ENCODE data around the gene MB. TPM values are rescaled to one million over a fixed set of nuclear protein-coding genes. Genes with fewer than 3 reads are reported as not detected.
"Not testable (repeated sequence)": the region's sequence is repeated elsewhere in the genome, so short reads cannot be mapped to it uniquely, and the experiment has no call there.

The MB gene
- 3.4 TPM for total RNA-seq

- no peak for DNase-seq (ENCODE audit: low spot score)
Observed at GRCh38 chr22:35617137-35617755, at the start of gene MB. Gene MB (minus strand): TSS chr22:35617329. CDS start chr22:35617257, 72 bp downstream.

GRCh38 chr22:35666699-35667098 is 49.6 kb upstream of the MB start:
- DNase-seq (ENCODE audit: low spot score): not testable (repeated sequence)

- DNase-seq (ENCODE audit: low spot score): no peak
Observed at GRCh38 chr22:35664955-35665587, 47.9 kb upstream of the MB start.

- no peak for DNase-seq (ENCODE audit: low spot score)
Observed at GRCh38 chr22:35663371-35663770, 46.2 kb upstream of the MB start.

- no peak for DNase-seq (ENCODE audit: low spot score)
Observed at GRCh38 chr22:35662914-35663313, 45.8 kb upstream of the MB start.

- no peak for DNase-seq (ENCODE audit: low spot score)
Observed at GRCh38 chr22:35661464-35661863, 44.3 kb upstream of the MB start.

GRCh38 chr22:35660291-35661127 is 43.4 kb upstream of the MB start:
- DNase-seq (ENCODE audit: low spot score): no peak

GRCh38 chr22:35657571-35658312 is 40.6 kb upstream of the MB start:
- DNase-seq (ENCODE audit: low spot score): no peak

- no peak for DNase-seq (ENCODE audit: low spot score)
Observed at GRCh38 chr22:35656284-35656752, 39.2 kb upstream of the MB start.

- no peak for DNase-seq (ENCODE audit: low spot score)
Observed at GRCh38 chr22:35653824-35654223, 36.7 kb upstream of the MB start.

GRCh38 chr22:35651085-35651484 is 34.0 kb upstream of the MB start:
- DNase-seq (ENCODE audit: low spot score): no peak

- no peak for DNase-seq (ENCODE audit: low spot score)
Observed at GRCh38 chr22:35649636-35650250, 32.6 kb upstream of the MB start.

- no peak for DNase-seq (ENCODE audit: low spot score)
Observed at GRCh38 chr22:35649026-35649553, 32.0 kb upstream of the MB start.

GRCh38 chr22:35648066-35649025 is 31.2 kb upstream of the MB start, which contains the start of gene APOL6:
Gene APOL6 (plus strand): TSS chr22:35648446. CDS start chr22:35656426, 7,980 bp downstream.
- DNase-seq (ENCODE audit: low spot score): no peak

GRCh38 chr22:35645646-35646045 is 28.5 kb upstream of the MB start:
- peak; percentile 30 for DNase-seq (ENCODE audit: low spot score)

GRCh38 chr22:35643991-35644390 is 26.9 kb upstream of the MB start:
- DNase-seq (ENCODE audit: low spot score): peak; percentile 43

- DNase-seq (ENCODE audit: low spot score): peak; percentile 38
Observed at GRCh38 chr22:35642305-35642741, 25.2 kb upstream of the MB start.

GRCh38 chr22:35641494-35642120 is 24.5 kb upstream of the MB start:
- DNase-seq (ENCODE audit: low spot score): no peak

- DNase-seq (ENCODE audit: low spot score): peak; percentile 85
Observed at GRCh38 chr22:35638410-35638809, 21.3 kb upstream of the MB start.

Data from ureter (tissue), 1 donor.